HepG2 (cell line): Measurements from ENCODE around the gene C6orf136. TPM values are rescaled to one million over a fixed set of nuclear protein-coding genes. Genes with fewer than 3 reads are reported as not detected.

Experiments used
- ARNTL ChIP-seq: sonication (generic); formaldehyde crosslinking; IDR thresholded peaks from 2 replicates; pipeline ENCODE4 v1.4.0; 2020; ENCODE audit warnings: mild to moderate bottlenecking, missing genetic modification reagents
- DDIT3 ChIP-seq: sonication (generic); formaldehyde crosslinking; IDR thresholded peaks from 2 replicates; pipeline ENCODE4 v1.4.0; 2020; ENCODE audit warnings: mild to moderate bottlenecking, missing genetic modification reagents
- DNMT1 ChIP-seq: sonication (generic); formaldehyde crosslinking; IDR thresholded peaks from 2 replicates; pipeline ENCODE4 v1.5.1; 2020; ENCODE audit warnings: mild to moderate bottlenecking, missing genetic modification reagents
- FOXM1 ChIP-seq: sonication (generic); formaldehyde crosslinking; IDR thresholded peaks from 2 replicates; pipeline ENCODE4 v1.5.0; 2020; ENCODE audit warnings: missing genetic modification reagents
- FOXO4 ChIP-seq: sonication (generic); formaldehyde crosslinking; conservative IDR thresholded peaks from 2 replicates; pipeline ENCODE4 v1.8.1; 2023; ENCODE audit warnings: missing genetic modification reagents
- GZF1 ChIP-seq: sonication (generic); formaldehyde crosslinking; IDR thresholded peaks from 2 replicates; pipeline ENCODE4 v1.5.1; 2020; ENCODE audit warnings: mild to moderate bottlenecking, missing genetic modification reagents
- HOXA5 ChIP-seq: sonication (generic); formaldehyde crosslinking; IDR thresholded peaks from 2 replicates; pipeline ENCODE4 v1.4.0; 2020; ENCODE audit warnings: missing genetic modification reagents
- NKX3-1 ChIP-seq: sonication (generic); formaldehyde crosslinking; IDR thresholded peaks from 2 replicates; pipeline ENCODE4 v1.5.0; 2020; ENCODE audit warnings: missing genetic modification reagents
- PHF21A ChIP-seq: sonication (generic); formaldehyde crosslinking; IDR thresholded peaks from 2 replicates; pipeline ENCODE4 v1.5.0; 2020; ENCODE audit warnings: mild to moderate bottlenecking, missing genetic modification reagents
- POLR2AphosphoS2 ChIP-seq: IDR thresholded peaks from 2 replicates; pipeline ENCODE4 v1.6.1; 2011; ENCODE audit warnings: low read depth, low read length, improper control_type of control experiment
- PTBP1 ChIP-seq: fragments of 200-400 bp; formaldehyde crosslinking; IDR thresholded peaks from 2 replicates; pipeline ENCODE4 v1.6.1; 2018; ENCODE audit warnings: low read length, low read depth; ENCODE audit not compliant: poor library complexity, severe bottlenecking
- SMAD3 ChIP-seq: sonication (generic); formaldehyde crosslinking; IDR thresholded peaks from 2 replicates; pipeline ENCODE4 v1.4.0; 2020; ENCODE audit warnings: missing genetic modification reagents
- STAT5B ChIP-seq: sonication (generic); formaldehyde crosslinking; IDR thresholded peaks from 2 replicates; pipeline ENCODE4 v1.4.0; 2020; ENCODE audit warnings: missing genetic modification reagents
- TBL1XR1 ChIP-seq: fragments of 150-350 bp; IDR thresholded peaks from 2 replicates; pipeline ENCODE4 v1.6.1; 2014; ENCODE audit warnings: borderline replicate concordance, low read length; ENCODE audit not compliant: partially characterized antibody
- TFDP2 ChIP-seq: sonication (generic); formaldehyde crosslinking; IDR thresholded peaks from 2 replicates; pipeline ENCODE4 v1.4.0; 2020; ENCODE audit warnings: missing genetic modification reagents
- TP53 ChIP-seq: sonication (generic); formaldehyde crosslinking; conservative IDR thresholded peaks from 2 replicates; pipeline ENCODE4 v1.4.0; 2020; ENCODE audit warnings: missing genetic modification reagents
- ZBTB3 ChIP-seq: sonication (generic); formaldehyde crosslinking; IDR thresholded peaks from 2 replicates; pipeline ENCODE4 v1.4.0; 2020; ENCODE audit warnings: low read depth, mild to moderate bottlenecking, moderate library complexity, missing genetic modification reagents, borderline replicate concordance
- ZNF292 ChIP-seq: sonication (generic); formaldehyde crosslinking; IDR thresholded peaks from 2 replicates; pipeline ENCODE4 v1.8.1; 2022; ENCODE audit warnings: mild to moderate bottlenecking, low read depth, missing genetic modification reagents, borderline replicate concordance
- ZNF343 ChIP-seq: sonication (generic); formaldehyde crosslinking; IDR thresholded peaks from 2 replicates; pipeline ENCODE4 v1.4.0; 2020; ENCODE audit warnings: mild to moderate bottlenecking, missing genetic modification reagents
- ZNF609 ChIP-seq: sonication (generic); formaldehyde crosslinking; IDR thresholded peaks from 2 replicates; pipeline ENCODE4 v1.4.0; 2020; ENCODE audit warnings: mild to moderate bottlenecking, missing genetic modification reagents, borderline replicate concordance
- ZNF674 ChIP-seq: sonication (generic); formaldehyde crosslinking; IDR thresholded peaks from 2 replicates; pipeline ENCODE4 v1.5.0; 2020; ENCODE audit warnings: low read depth, mild to moderate bottlenecking, missing genetic modification reagents
- ZSCAN29 ChIP-seq: sonication (generic); formaldehyde crosslinking; conservative IDR thresholded peaks from 2 replicates; pipeline ENCODE4 v1.4.0; 2020; ENCODE audit warnings: mild to moderate bottlenecking, missing genetic modification reagents
- polyA plus RNA-seq, 8 experiments: library from polyadenylated mRNA; depleted of rRNA in 3 of 8; stranded (reverse) in 7 of 8; unstranded in 1 of 8; fragments of >200 nt; fragmentation: Illumina TruSeq in 4 of 8; extraction: Trizol in 4 of 8; gene quantifications; 2 replicates each; pipeline versions ENCODE4 v1.2.1 to v1.2.3, GENCODE V29; 2011 to 2016; ENCODE audit warnings: low read depth in 4 of 8, missing spikeins in 1 of 8, mixed read lengths in 1 of 8; ENCODE audit not compliant: insufficient read depth in 1 of 8
- total RNA-seq, 5 experiments: library from RNA; depleted of rRNA; stranded (reverse); fragments of >200 nt; fragmentation: Illumina TruSeq; extraction: Trizol; gene quantifications; 2 replicates each; pipeline ENCODE4 v1.2.3, GENCODE V29; 2016; ENCODE audit warnings: low read depth in 1 of 5

C6orf136 gene
- total and polyA plus RNA-seq, 2 of the 13 experiments (the other 11 are each of a cell fraction or from before 2014, with no cell fraction given): 12.0 to 26.2 TPM

- peak; percentile 21; the same call in 1 of the 2 replicates for TF ChIP-seq ZNF609 (CRISPR knock-in tag)
- TF ChIP-seq FOXO4 (CRISPR knock-in tag): no peak
- no peak for TF ChIP-seq ZNF343 (CRISPR knock-in tag)
- TF ChIP-seq HOXA5 (CRISPR knock-in tag): 0 out of 2 replicates have a peak, but pooled peaks have one; percentile 41
- TF ChIP-seq PTBP1: no peak
- no peak for TF ChIP-seq ZSCAN29
- TF ChIP-seq SMAD3 (CRISPR knock-in tag): no peak
- peak; percentile 76; the same call in 1 of the 2 replicates for TF ChIP-seq NKX3-1
- TF ChIP-seq DNMT1 (CRISPR knock-in tag): no peak
- no peak; the same call in none of the 2 replicates for TF ChIP-seq TFDP2 (CRISPR knock-in tag)
- no peak for TF ChIP-seq DDIT3
- 0 out of 2 replicates have a peak, but pooled peaks have one; percentile 59 for TF ChIP-seq ZNF674 (CRISPR knock-in tag)
- TF ChIP-seq PHF21A (CRISPR knock-in tag): peak; percentile 67; the same call in 1 of the 2 replicates
- TF ChIP-seq STAT5B (CRISPR knock-in tag): 0 out of 2 replicates have a peak, but pooled peaks have one; percentile 62
- TF ChIP-seq TP53 (CRISPR knock-in tag): peak; percentile 74; the same call in 1 of the 2 replicates
- TF ChIP-seq POLR2AphosphoS2: peak; percentile 100
- peak; percentile 92 for TF ChIP-seq ARNTL (CRISPR knock-in tag)
- no peak; the same call in 1 of the 2 replicates for TF ChIP-seq GZF1 (CRISPR knock-in tag)
- peak; percentile 98 for TF ChIP-seq FOXM1 (CRISPR knock-in tag)
- TF ChIP-seq ZNF292 (CRISPR knock-in tag): no peak
- TF ChIP-seq TBL1XR1: peak; percentile 53
- peak; percentile 85; the same call in 1 of the 2 replicates for TF ChIP-seq ZBTB3
These were observed 29.9 kb upstream of the C6orf136 start, which contains the start of gene PPP1R10 (continued) for GRCh38 chr6:30616811-30617564.
